ENCODE results near the gene NDUFAF8. TPM values are rescaled to one million over a fixed set of nuclear protein-coding genes. Genes with fewer than 3 reads are reported as not detected.

Gene NDUFAF8
- total RNA-seq, 1 donor from 2014 or later: 61.5 TPM

GRCh38 chr17:81273698-81274470, 34.8 kb downstream of the NDUFAF8 start:
- H3K4me1 ChIP-seq: peaks cover 23% of the 10 kb centered on the region
- H3K36me3 ChIP-seq: peaks cover 72% of the 10 kb centered on the region
- no peaks in the 10 kb centered on the region for H3K27me3 ChIP-seq (ENCODE audit: low read depth)
- no peaks in the 10 kb centered on the region for H3K9me3 ChIP-seq (replicated peaks)
- TF ChIP-seq, protein P1, sequence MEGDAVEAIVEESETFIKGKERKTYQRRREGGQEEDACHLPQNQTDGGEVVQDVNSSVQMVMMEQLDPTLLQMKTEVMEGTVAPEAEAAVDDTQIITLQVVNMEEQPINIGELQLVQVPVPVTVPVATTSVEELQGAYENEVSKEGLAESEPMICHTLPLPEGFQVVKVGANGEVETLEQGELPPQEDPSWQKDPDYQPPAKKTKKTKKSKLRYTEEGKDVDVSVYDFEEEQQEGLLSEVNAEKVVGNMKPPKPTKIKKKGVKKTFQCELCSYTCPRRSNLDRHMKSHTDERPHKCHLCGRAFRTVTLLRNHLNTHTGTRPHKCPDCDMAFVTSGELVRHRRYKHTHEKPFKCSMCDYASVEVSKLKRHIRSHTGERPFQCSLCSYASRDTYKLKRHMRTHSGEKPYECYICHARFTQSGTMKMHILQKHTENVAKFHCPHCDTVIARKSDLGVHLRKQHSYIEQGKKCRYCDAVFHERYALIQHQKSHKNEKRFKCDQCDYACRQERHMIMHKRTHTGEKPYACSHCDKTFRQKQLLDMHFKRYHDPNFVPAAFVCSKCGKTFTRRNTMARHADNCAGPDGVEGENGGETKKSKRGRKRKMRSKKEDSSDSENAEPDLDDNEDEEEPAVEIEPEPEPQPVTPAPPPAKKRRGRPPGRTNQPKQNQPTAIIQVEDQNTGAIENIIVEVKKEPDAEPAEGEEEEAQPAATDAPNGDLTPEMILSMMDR (IDR thresholded peaks at IDR 0.05; ENCODE audit: borderline replicate concordance): no peak
- H3K4me3 ChIP-seq: no peak overlapping the region
- intact Hi-C loops (cut with micrococcal nuclease): no loop called here
- no peak overlapping the region for H3K27ac ChIP-seq (replicated peaks)
- no peak for DNase-seq

- intact Hi-C loops (cut with micrococcal nuclease): no loop called here
- Histone ChIP-seq H3K9me3 (replicated peaks) (no peaks in the 10 kb centered on the region), H3K36me3 (peaks cover 73% of the 10 kb centered on the region), H3K27ac (replicated peaks) (no peak overlapping the region), H3K27me3 (ENCODE audit: low read depth) (no peaks in the 10 kb centered on the region), H3K4me3 (no peak overlapping the region), H3K4me1 (peaks cover 24% of the 10 kb centered on the region)
- DNase-seq: no peak
- TF ChIP-seq, protein P1 (IDR thresholded peaks at IDR 0.05; ENCODE audit: borderline replicate concordance): no peak
These were observed 35.3 kb downstream of the NDUFAF8 start for GRCh38 chr17:81274471-81274855.

GRCh38 chr17:81276781-81277180, 37.7 kb downstream of the NDUFAF8 start:
- Histone ChIP-seq H3K4me3 (no peak overlapping the region), H3K27me3 (ENCODE audit: low read depth) (no peaks in the 10 kb centered on the region), H3K36me3 (peaks cover 78% of the 10 kb centered on the region), H3K4me1 (peaks cover 24% of the 10 kb centered on the region), H3K27ac (replicated peaks) (no peak overlapping the region), H3K9me3 (replicated peaks) (no peaks in the 10 kb centered on the region)
- intact Hi-C loops (cut with micrococcal nuclease): no loop called here
- DNase-seq: no peak
- TF ChIP-seq, protein P1 (IDR thresholded peaks at IDR 0.05; ENCODE audit: borderline replicate concordance): no peak

DNA sequence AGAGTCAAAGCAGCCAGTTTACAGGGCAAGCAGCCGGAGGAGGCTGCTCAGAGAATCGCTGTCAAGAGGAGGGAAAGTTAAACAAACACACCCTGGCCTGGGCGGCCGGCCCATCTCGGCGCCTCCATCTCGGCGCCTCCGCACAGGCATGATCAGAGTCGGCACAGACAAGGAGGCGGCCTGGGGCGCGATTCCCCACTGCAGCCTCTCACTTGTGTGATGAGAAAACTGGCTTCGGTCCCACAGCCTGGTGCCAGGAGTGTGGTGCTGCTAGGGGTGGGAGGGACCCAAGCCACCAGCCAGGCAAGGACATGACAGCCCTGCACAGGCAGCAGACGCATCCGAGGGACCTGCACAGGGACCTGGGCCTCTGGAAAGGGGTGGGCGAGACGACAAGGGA, 38.3 kb downstream of the NDUFAF8 start:
- Histone ChIP-seq H3K9me3 (replicated peaks) (no peaks in the 10 kb centered on the region), H3K27me3 (ENCODE audit: low read depth) (no peaks in the 10 kb centered on the region), H3K27ac (replicated peaks) (peak overlapping the region; percentile 81), H3K4me3 (peak overlapping the region; percentile 47), H3K4me1 (peaks cover 24% of the 10 kb centered on the region), H3K36me3 (peaks cover 79% of the 10 kb centered on the region)
- DNase-seq: peak; percentile 60
- TF ChIP-seq, protein P1 (IDR thresholded peaks at IDR 0.05; ENCODE audit: borderline replicate concordance): no peak
- intact Hi-C loops (cut with micrococcal nuclease): no loop called here

GRCh38 chr17:81277946-81278693, 39.0 kb downstream of the NDUFAF8 start:
- TF ChIP-seq, protein P1 (IDR thresholded peaks at IDR 0.05; ENCODE audit: borderline replicate concordance): no peak
- Histone ChIP-seq H3K4me1 (peaks cover 24% of the 10 kb centered on the region), H3K27me3 (ENCODE audit: low read depth) (no peaks in the 10 kb centered on the region), H3K27ac (replicated peaks) (peak overlapping the region; percentile 81), H3K4me3 (peak overlapping the region; percentile 47), H3K9me3 (replicated peaks) (no peaks in the 10 kb centered on the region), H3K36me3 (peaks cover 78% of the 10 kb centered on the region)
- peak; percentile 69 for DNase-seq
- intact Hi-C loops (cut with micrococcal nuclease): no loop called here

Data from left ventricle myocardium inferior (tissue), 1 donor.